HFFc6 (cell line): Measurements from ENCODE around the gene SLC44A3. TPM values are rescaled to one million over a fixed set of nuclear protein-coding genes. Genes with fewer than 3 reads are reported as not detected.

Experiments used
- DNase-seq: peaks from one replicate; pipeline ENCODE4 v3.0.0-alpha.2; 2018
- H3K27ac Mint-ChIP-seq: 2 replicates; pipeline ENCODE4 v1.8.0; 2020; ENCODE audit warnings: mild to moderate bottlenecking, mixed read lengths
- H3K27me3 Mint-ChIP-seq: 2 replicates; pipeline ENCODE4 v1.8.0; 2021; ENCODE audit warnings: mild to moderate bottlenecking, moderate library complexity, mixed read lengths; ENCODE audit not compliant: insufficient read depth
- H3K36me3 Mint-ChIP-seq: 2 replicates; pipeline ENCODE4 v1.8.0; 2021; ENCODE audit warnings: low read depth, mixed read lengths
- H3K4me1 Mint-ChIP-seq: 2 replicates; pipeline ENCODE4 v1.8.0; 2020; ENCODE audit warnings: low read depth, mixed read lengths
- H3K4me3 Mint-ChIP-seq: 2 replicates; pipeline ENCODE4 v1.8.0; 2020; ENCODE audit warnings: mild to moderate bottlenecking, moderate library complexity, mixed read lengths
- H3K9me3 Mint-ChIP-seq: 2 replicates; pipeline ENCODE4 v1.8.0; 2020; ENCODE audit warnings: mild to moderate bottlenecking, mixed read lengths
- CTCF ChIP-seq: fragments of 200-600 bp; sonication (generic); IDR thresholded peaks from 2 replicates; pipeline ENCODE4 v1.5.0; 2021; ENCODE audit warnings: antibody characterized with exemption, mild to moderate bottlenecking
- total RNA-seq, 6 experiments: library from RNA; stranded (reverse); fragmentation: NEBNext Ultra II Directional; extraction: Animal tissue kit (Norgen Biotek cat#: 25700); gene quantifications; 2 replicates in 1 of 6; 3 replicates in 5 of 6; pipeline ENCODE4 v1.2.3, GENCODE V29; 2021

Gene SLC44A3
- total RNA-seq, 6 experiments from 2014 or later = 0.62 to 1.8 (median 0.73) TPM

- no peaks in the 10 kb centered on the region for H3K36me3 Mint-ChIP-seq
- H3K27ac Mint-ChIP-seq = no peak overlapping the region
- no peaks in the 10 kb centered on the region for H3K9me3 Mint-ChIP-seq
- TF ChIP-seq CTCF = no peak
- peaks cover 46% of the 10 kb centered on the region for H3K4me1 Mint-ChIP-seq
- H3K27me3 Mint-ChIP-seq = peaks cover 5% of the 10 kb centered on the region; the same call in 1 of the 2 replicates
- no peak overlapping the region for H3K4me3 Mint-ChIP-seq
- no peak for DNase-seq
Measured at GRCh38 chr1:94871031-94871430, 50.9 kb downstream of the SLC44A3 start.

GRCh38 chr1:94872771-94873495 is 52.8 kb downstream of the SLC44A3 start:
- DNase-seq = no peak
- H3K36me3 Mint-ChIP-seq = no peaks in the 10 kb centered on the region
- H3K9me3 Mint-ChIP-seq = no peaks in the 10 kb centered on the region
- peaks cover 39% of the 10 kb centered on the region for H3K4me1 Mint-ChIP-seq
- peaks cover 5% of the 10 kb centered on the region; the same call in 1 of the 2 replicates for H3K27me3 Mint-ChIP-seq
- H3K4me3 Mint-ChIP-seq = no peak overlapping the region
- TF ChIP-seq CTCF = no peak
- H3K27ac Mint-ChIP-seq = no peak overlapping the region

- no peak overlapping the region for H3K27ac Mint-ChIP-seq
- TF ChIP-seq CTCF = no peak
- no peak for DNase-seq
- peaks cover 39% of the 10 kb centered on the region for H3K4me1 Mint-ChIP-seq
- H3K9me3 Mint-ChIP-seq = no peaks in the 10 kb centered on the region
- H3K27me3 Mint-ChIP-seq = peaks cover 5% of the 10 kb centered on the region; the same call in 1 of the 2 replicates
- H3K36me3 Mint-ChIP-seq = no peaks in the 10 kb centered on the region
- H3K4me3 Mint-ChIP-seq = no peak overlapping the region
Measured at GRCh38 chr1:94873520-94874351, 53.6 kb downstream of the SLC44A3 start.

GRCh38 chr1:94874423-94874822 is 54.3 kb downstream of the SLC44A3 start:
- DNase-seq = no peak
- TF ChIP-seq CTCF = no peak
- Mint-ChIP-seq H3K36me3 (no peaks in the 10 kb centered on the region), H3K27ac (no peak overlapping the region), H3K27me3 (peaks cover 5% of the 10 kb centered on the region; the same call in 1 of the 2 replicates), H3K4me1 (peaks cover 39% of the 10 kb centered on the region), H3K9me3 (no peaks in the 10 kb centered on the region), H3K4me3 (no peak overlapping the region)

- DNase-seq = no peak
- H3K36me3 Mint-ChIP-seq = no peaks in the 10 kb centered on the region
- peaks cover 37% of the 10 kb centered on the region for H3K4me1 Mint-ChIP-seq
- H3K9me3 Mint-ChIP-seq = no peaks in the 10 kb centered on the region
- TF ChIP-seq CTCF = no peak
- H3K4me3 Mint-ChIP-seq = no peak overlapping the region
- peaks cover 5% of the 10 kb centered on the region; the same call in 1 of the 2 replicates for H3K27me3 Mint-ChIP-seq
- no peak overlapping the region for H3K27ac Mint-ChIP-seq
Measured at GRCh38 chr1:94875794-94876193, 55.6 kb downstream of the SLC44A3 start.
